GM19452 (cell line): Measurements from ENCODE around the gene BOLA3.
A peak's percentile ranks its signal among the peaks of the same experiment; 100 is the strongest.
"Not testable (repeated sequence)": the region's sequence is repeated elsewhere in the genome, so short reads cannot be mapped to it uniquely, and the experiment has no call there.

Experiments used
- ATAC-seq: cut with Tn5 transposase; IDR thresholded peaks from one replicate; pipeline ENCODE4 v1.9.1; 2021; ENCODE audit not compliant: unreplicated experiment

Gene BOLA3

GRCh38 chr2:74147727-74148456 is at the start of gene BOLA3:
Gene BOLA3 (minus strand): TSS chr2:74147912. CDS start chr2:74147874, 38 bp downstream.
- peak; percentile 87 for ATAC-seq

GRCh38 chr2:74197049-74197448 is 49.3 kb upstream of the BOLA3 start:
- no peak for ATAC-seq

- no peak for ATAC-seq
Measured at GRCh38 chr2:74194799-74195198, 47.1 kb upstream of the BOLA3 start.

GRCh38 chr2:74191596-74192380 is 44.1 kb upstream of the BOLA3 start:
- no peak for ATAC-seq

- no peak for ATAC-seq
Measured at GRCh38 chr2:74188696-74189095, 41.0 kb upstream of the BOLA3 start.

- no peak for ATAC-seq
Measured at GRCh38 chr2:74188018-74188601, 40.4 kb upstream of the BOLA3 start.

GRCh38 chr2:74186706-74187105 is 39.0 kb upstream of the BOLA3 start:
- ATAC-seq: not testable (repeated sequence)

- peak; percentile 68 for ATAC-seq
Measured at GRCh38 chr2:74186038-74186437, 38.3 kb upstream of the BOLA3 start.

- no peak for ATAC-seq
Measured at GRCh38 chr2:74183878-74184277, 36.2 kb upstream of the BOLA3 start.

GRCh38 chr2:74181739-74182138 is 34.0 kb upstream of the BOLA3 start:
- ATAC-seq: no peak

GRCh38 chr2:74179063-74179865 is 31.6 kb upstream of the BOLA3 start:
- peak; percentile 20 for ATAC-seq

- ATAC-seq: peak; percentile 80
Measured at GRCh38 chr2:74178211-74179062, 30.7 kb upstream of the BOLA3 start, which contains the start of gene MOB1A. Gene MOB1A (minus strand): TSS chr2:74178879. CDS start chr2:74178674, 205 bp downstream.

- ATAC-seq: no peak
Measured at GRCh38 chr2:74177696-74178095, 30.0 kb upstream of the BOLA3 start.

GRCh38 chr2:74174909-74175308 is 27.2 kb upstream of the BOLA3 start:
- no peak for ATAC-seq

GRCh38 chr2:74168739-74169138 is 21.0 kb upstream of the BOLA3 start:
- ATAC-seq: no peak

- no peak for ATAC-seq
Measured at GRCh38 chr2:74164761-74165160, 17.0 kb upstream of the BOLA3 start.

- no peak for ATAC-seq
Measured at GRCh38 chr2:74162951-74163350, 15.2 kb upstream of the BOLA3 start.

- ATAC-seq: no peak
Measured at GRCh38 chr2:74155830-74156229, 8.1 kb upstream of the BOLA3 start.

- no peak for ATAC-seq
Measured at GRCh38 chr2:74152954-74153353, 5.2 kb upstream of the BOLA3 start.
